GM21381 (cell line): Measurements from ENCODE around the gene RC3H2.
"Not testable (repeated sequence)": the region's sequence is repeated elsewhere in the genome, so short reads cannot be mapped to it uniquely, and the experiment has no call there.

Experiments
- ATAC-seq: cut with Tn5 transposase; IDR thresholded peaks from one replicate; pipeline ENCODE4 v1.9.1; 2021; ENCODE audit warnings: mild to moderate bottlenecking, moderate library complexity; ENCODE audit not compliant: unreplicated experiment

The RC3H2 gene

DNA sequence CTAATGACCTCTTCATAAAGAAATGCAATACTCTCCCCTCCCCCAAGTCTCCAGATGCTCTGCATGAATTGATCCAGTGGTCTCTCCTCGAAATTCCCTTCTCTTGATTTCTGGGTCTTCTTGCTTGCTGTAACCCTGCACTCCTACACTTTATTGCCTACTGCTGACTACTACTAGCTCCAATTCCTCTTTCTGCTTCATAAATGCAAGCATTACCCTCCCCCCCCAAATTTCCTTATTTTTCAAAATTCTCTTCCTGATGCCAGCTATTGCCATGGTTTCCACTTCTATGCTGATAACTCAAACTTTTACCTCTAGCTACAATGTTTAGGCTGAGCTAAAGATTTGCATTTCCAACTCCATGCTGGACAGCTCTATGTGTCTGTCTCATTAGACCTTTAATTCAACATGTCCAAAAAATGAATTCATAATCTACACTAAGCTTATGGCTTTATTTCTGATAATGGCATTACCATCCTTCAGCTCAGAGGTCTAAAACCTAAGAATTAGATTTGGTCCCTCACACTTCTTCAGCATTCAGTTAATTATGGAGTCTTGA lies 24.7 kb upstream of the RC3H2 start:
- no peak for ATAC-seq

DNA sequence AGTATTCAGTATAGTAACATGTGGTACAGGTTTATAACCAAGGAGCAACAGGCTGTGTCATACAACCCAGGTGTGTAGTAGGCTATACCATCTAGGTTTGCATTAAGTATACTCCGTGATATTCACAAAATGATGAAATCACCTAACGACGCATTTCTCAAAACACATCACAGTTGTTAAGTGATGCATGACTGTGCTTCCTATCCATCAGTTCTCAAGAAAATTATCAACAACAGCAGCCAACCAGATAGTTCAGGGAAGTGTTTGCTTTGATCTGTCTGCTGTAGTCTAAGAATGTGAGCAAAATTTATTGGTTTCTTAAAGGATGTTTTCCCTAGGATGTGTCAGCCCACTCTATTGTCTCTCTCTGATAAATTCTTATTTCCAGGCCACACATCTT lies 18.8 kb upstream of the RC3H2 start:
- no peak for ATAC-seq

DNA sequence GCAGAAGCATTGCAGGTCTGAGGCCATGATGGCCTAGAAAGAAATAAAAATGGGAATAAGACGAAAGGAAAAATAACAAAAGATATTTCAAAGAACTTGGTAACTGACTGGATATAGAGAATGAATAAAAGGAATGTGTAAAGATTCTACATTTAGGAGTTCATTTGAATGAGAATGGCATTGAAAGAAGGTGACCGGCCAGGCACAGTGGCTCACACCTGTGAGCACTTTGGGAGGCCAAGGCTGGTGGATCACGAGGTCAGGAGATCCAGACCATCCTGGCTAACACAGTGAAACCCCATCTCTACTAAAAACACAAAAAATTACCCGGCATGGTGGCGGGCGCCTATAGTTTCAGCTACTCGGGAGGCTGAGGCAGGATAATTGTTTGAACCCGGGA lies 17.6 kb upstream of the RC3H2 start:
- ATAC-seq: no peak

DNA sequence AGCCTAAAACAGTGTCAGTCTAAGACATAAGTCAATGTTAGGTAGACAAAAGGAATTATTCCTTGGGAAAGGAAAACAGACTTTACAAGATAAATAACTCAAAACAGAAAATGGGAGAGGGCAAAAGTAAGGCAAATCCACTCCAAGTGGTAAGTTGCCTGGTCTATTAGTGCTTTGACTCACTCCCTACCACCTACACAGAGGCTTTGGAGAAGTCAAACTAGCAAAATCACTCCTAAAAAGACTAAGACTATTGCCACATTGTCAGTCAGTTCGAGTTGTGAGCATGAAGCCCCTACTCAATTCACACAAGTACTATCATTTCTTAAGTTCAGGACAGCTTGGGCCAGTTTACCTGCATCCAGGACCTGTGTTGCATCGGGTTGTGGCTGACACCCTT lies 13.2 kb upstream of the RC3H2 start:
- ATAC-seq: no peak

DNA sequence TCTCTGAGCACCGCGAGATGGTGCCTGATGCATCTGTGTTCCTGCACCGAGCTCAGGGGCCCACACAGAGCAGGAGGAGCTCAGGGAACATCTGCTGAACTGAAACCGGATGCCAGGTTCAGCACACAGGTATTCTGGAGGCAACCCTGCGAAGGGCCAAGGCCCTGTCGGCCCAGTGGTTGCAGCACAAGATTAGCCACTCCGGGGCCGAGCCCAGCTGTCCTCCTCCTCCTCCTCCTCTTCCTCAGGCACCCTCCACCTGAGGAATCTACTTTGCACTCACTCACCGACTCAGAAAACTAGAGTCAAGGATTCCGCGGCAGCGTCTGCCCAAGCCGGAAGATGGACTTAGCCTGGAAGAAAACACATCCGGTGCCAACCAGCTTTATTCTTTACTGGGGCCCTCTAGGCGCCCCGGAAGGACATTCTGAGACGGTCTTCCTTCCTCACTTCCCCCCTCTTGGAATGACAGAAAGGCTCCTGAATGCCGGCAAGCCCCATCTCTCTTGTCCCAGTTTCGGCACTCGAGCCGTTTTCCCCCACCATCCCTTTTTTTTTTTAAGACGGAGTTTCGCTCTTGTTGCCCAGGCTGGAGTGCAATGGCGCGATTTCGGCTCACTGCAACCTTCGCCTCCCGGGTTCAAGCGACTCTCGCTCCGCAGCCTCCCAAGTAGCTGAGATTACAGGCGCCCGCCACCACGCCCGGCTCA lies 8.0 kb upstream of the RC3H2 start, which contains the start of gene ZBTB6:
TSS of gene ZBTB6 (minus strand) at position 360 of the 710 bp plus-strand sequence. CDS start 1,251 bp downstream, outside the sequence.
- peak; percentile 98 for ATAC-seq

DNA sequence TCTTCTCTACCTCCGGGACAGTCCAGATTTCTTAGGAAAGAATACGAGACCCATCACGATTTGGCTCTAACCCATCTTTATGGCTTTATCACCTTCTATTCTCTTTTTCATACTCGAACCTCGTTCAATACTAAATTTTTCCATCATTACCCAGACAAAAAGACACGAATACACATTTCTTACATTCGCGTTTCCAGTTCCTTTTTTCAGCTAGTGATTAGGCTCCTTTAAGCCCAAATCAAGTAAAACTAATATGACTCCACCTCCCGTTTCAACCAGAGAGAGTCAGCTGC lies 7.5 kb upstream of the RC3H2 start:
- no peak for ATAC-seq

DNA sequence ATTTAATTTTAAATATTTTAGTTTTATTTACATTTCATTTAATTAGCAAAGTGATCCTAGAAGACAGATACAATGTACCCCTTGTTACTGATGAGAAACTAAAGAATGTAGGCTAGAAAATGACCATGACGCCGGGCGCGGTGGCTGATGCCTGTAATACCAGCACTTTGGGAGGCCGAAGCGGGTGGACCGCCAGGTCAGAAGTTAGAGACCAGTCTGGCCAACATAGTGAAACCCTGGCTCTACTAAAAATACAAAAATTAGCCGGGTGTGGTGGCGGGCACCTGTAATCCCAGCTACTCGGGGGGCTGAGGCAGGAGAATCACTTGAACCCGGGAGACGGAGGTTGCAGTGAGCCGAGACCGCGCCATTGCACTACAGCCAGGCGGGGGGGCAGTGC lies 963 bp upstream of the RC3H2 start:
- not testable (repeated sequence) for ATAC-seq

DNA sequence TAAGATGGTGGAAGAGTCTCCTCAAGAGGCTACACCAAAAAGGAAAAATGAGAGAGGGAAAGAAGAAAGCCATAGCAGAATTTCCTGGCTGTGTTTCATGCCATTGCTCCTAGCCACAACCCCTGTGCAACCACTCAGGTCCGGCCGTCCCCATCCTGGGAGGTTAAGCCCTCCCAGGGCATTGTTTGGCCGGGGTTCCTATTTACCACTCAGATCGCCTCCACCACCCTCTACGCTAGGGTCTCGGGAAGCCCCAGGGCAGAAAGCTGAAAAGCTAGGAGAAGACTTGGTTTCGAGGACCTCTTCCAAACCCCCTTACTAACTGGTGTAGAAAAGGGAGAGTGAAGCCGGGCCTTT lies 715 bp downstream of the RC3H2 start:
- peak; percentile 15 for ATAC-seq

DNA sequence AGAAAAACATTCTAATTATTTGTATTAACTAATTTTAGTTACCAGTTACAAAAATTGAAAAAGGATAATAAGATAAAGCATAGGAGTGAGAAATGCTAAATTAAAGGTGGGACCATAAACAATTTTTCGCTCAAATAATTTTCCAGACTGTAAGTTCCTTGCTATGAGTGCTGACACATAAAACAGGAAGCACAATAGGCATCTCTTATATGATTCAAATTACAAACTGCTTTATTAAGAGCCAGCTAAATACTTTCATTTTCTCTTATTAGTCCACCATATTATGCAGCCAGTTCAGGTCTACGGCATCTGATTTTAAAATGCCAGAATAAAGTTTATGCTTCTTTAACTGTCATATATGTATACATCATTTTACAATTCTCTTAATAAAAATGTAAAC lies 4.4 kb downstream of the RC3H2 start:
- no peak for ATAC-seq

DNA sequence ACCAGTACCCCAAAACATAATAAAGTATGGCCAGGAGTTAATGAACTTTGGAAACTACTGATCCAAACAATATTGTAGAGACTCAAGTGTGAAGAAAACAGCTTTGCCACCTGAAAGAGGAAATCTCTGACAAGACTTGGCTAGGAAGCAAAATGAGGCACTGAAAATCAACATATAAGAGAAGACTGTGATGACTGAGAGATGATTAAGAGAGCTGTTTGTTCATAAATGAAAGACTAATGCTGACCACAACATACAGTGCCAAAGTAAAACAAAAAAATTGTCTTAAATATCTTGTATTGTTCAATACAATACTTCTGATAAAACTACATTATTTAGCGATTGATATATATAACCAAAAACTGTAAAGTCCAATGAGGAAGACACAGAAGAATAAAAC lies 7.2 kb downstream of the RC3H2 start:
- no peak for ATAC-seq

DNA sequence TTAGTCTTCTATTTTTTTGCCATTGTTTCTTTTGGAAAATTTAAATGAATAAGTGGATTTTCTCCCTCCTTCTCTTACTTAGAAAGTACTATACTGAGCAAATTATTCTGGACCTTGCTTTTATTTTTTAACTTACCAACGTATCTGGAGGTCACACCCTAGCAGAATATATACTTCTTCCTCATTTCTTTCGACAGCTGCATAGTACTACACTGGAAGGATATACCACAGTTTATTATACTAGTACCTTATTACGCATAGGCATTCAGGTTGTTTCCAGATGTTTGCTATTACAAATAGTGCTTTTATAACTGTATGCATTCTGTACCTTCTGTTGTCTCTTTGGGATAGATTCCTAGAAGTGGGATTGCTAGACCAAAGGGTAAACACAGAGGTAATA lies 16.7 kb downstream of the RC3H2 start:
- ATAC-seq: no peak

DNA sequence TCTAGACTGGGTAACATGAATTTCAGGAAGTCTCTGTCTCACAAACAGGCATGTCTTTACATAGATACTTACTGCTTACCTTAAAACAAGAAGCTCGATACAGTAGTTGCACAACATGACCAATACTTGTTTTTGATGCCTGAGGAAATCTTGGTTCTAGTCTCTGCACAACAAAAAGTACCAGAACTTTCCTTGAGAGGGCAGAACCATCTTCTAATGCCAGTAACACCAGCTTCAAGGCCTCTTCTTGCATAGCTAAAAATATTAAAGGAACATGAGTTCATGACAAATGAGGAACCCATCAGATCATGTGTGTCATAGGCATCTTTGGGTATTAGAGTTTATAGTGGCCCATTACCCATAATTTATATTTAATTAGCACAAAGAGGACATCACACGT lies 22.0 kb downstream of the RC3H2 start:
- no peak for ATAC-seq

DNA sequence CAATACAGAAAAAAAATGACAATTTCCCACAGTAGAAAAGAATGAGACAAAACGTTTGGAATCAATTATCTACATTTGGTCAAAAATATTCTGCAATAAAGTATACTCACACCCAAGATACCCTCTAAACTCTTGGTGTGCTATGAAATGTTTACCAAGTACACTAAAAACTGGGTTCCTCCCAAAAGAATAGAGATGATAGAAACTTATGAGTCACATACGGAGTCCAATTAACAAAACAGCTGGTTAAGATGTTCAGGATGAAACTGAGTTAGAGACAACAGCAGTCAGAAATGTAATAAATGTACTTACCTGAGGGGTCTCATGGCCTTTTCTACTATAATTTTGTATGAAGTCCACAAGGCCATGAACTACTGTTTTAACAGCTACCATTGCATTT lies 25.7 kb downstream of the RC3H2 start:
- no peak for ATAC-seq

DNA sequence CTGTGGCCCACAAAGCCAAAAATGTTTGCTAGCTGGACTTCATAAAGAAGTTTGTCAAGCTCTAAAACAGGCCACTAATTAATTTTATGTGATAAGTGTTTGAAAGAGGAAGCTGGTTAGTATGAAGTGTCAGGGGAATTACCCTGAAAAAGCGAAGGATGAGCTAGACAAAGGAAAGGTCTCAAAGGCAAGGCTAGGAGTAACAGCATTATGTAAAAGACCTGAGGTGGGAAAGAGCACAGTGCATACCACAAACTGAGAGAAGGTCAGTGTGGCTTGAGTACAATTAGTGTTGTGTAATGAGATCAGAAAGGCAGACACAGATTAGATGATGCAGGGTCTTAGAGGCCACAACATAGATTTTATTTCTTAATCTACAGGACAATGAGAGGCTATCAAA lies 29.6 kb downstream of the RC3H2 start:
- ATAC-seq: no peak

DNA sequence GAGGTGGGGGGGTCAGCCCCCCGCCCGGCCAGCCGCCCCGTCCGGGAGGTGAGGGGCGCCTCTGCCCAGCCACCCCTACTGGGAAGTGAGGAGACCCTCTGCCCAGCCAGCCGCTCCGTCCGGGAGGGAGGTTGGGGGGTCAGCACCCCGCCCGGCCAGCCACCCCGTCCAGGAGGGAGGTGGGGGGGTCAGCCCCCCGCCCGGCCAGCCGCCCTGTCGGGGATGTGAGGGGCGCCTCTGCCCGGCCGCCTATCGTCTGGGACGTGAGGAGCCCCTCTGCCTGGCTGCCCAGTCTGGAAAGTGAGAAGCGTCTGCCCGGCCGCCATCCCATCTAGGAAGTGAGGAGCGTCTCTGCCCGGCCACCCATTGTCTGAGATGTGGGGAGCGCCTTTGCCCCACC lies 37.9 kb downstream of the RC3H2 start:
- not testable (repeated sequence) for ATAC-seq

DNA sequence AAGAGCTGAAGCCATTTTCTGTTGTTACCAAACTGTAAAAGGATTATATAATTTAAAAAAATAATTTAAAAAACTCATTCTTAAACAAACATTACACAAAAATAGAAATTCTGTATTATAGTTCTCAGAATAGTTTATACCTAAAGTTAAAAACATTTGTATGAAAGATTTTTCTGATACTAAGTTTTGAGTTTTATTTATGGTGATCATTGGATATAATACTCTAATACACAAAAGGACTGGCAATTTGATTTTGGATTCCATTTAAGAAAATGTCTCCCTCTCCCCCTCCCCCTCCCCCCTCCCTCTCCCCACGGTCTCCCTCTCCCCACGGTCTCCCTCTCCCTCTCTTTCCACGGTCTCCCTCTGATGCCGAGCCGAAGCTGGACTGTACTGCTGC lies 39.1 kb downstream of the RC3H2 start:
- no peak for ATAC-seq

DNA sequence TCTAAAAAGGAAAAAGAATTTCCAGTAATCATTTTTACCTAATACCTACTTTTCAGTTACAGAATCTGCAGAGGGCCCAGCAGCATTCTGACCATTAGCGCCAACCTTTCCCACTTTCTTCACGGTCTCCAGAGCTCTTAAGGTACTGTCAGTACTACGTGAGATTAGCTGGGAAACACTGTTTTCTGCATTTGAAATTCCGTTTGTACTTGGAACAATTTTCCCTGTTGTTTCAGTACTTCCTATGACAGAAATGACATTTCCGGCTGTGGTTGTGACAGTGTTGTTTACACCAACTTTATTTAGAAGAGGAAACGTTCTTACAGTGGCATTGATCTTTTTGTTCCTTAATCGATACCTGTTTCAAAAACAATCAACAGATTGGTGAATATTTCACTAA lies 39.9 kb downstream of the RC3H2 start:
- no peak for ATAC-seq

DNA sequence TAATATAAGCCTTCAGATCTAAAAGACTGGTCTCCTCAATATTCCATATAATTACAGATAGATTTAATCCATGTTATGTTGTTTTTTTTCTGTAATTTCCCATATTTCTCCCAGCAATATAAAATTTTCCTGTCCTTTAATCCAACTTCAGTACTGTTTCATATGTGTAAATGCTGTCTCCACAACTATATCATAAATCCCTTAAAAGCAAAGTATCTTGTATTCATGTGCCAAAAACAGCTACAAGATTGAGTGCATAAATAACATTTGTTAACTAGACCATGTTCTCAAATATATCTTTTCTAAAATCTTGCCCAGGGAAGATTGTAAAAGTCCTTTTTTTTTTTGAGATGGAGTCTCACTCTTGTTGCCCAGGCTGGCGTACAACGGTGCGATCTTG lies 41.8 kb downstream of the RC3H2 start:
- ATAC-seq: no peak

DNA sequence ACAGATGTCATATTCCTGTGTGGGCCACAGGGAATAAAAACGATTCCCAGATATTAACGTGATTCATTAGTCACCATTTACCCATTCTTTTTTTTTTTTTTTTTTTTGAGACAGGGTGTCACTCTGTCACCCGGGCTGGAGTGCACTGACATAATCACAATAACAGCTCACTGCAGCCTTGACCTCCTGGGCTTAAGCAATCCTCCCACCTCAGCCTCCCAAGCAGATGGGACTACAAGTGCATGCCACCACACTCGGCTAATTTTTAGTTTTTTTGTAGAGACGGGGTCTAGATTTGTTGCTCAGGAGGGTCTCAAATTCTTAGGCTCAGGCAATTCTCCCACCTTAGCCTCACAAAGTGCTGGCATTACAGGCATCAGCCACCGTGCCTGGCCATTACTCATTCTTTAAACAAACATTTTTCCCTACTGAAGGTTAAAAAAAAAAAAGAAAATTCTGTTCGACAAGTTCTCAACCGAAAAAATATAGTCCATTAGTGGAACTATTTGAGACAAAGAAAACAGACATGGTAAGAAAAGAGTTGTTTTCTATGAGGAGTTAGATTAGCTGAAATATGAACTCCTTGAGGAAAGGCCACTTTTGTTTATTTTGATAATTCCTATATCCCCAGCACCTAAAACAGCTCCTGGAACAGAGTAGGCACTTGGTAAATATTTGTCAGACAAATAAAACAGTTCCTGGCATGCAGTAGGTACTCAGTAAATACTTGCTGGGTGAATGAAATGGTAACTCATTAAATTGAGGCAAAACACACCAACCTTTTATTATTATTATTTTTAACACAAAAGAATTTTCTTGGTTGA lies 44.6 kb downstream of the RC3H2 start:
- no peak for ATAC-seq

DNA sequence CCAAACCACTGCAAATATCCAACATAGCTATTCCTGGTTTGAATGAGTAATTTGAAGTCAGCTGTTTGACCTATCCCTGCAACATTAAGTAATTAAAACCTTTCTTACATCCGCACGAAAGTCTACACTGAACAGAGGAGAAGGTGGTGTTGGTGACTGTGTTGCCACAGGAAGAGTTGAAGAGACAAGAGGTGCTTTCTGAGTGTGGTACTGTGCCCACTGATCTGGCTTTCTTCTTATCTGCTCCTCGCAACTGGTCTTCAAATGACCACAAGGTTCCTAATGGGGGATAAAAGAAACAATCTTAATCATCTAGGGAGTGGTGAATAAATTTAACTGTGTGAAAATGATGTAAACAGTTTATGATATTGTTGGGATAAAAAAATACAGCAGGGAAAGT lies 47.3 kb downstream of the RC3H2 start:
- no peak for ATAC-seq

DNA sequence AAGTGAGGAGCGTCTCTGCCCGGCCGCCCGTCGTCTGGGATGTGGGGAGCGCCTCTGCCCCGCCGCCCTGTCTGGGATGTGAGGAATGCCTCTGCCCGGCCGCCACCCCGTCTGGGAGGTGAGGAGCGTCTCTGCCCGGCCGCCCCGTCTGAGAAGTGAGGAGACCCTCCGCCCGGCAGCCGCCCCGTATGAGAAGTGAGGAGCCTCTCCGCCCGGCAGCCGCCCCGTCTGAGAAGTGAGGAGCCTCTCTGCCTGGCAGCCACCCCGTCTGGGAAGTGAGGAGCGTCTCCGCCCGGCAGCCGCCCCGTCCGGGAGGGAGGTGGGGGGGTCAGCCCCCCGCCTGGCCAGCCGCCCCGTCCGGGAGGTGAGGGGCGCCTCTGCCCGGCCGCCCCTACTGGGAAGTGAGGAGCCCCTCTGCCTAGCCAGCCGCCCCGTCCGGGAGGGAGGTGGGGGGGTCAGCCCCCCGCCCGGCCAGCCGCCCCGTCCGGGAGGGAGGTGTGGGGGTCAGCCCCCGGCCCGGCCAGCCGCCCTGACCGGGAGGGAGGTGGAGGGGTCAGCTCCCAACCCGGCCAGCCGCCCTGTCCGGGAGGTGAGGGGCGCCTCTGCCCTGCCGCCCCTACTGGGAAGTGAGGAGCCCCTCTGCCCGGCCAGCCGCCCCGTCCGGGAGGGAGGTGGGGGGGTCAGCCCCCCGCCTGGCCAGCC lies 52.9 kb downstream of the RC3H2 start:
- not testable (repeated sequence) for ATAC-seq
